ENCODE results near the gene TMEM87B. TPM values are rescaled to one million over a fixed set of nuclear protein-coding genes. Genes with fewer than 3 reads are reported as not detected.

TMEM87B gene
- total RNA-seq, 2 donors from 2014 or later: 21.5 to 60.7 TPM

DNA sequence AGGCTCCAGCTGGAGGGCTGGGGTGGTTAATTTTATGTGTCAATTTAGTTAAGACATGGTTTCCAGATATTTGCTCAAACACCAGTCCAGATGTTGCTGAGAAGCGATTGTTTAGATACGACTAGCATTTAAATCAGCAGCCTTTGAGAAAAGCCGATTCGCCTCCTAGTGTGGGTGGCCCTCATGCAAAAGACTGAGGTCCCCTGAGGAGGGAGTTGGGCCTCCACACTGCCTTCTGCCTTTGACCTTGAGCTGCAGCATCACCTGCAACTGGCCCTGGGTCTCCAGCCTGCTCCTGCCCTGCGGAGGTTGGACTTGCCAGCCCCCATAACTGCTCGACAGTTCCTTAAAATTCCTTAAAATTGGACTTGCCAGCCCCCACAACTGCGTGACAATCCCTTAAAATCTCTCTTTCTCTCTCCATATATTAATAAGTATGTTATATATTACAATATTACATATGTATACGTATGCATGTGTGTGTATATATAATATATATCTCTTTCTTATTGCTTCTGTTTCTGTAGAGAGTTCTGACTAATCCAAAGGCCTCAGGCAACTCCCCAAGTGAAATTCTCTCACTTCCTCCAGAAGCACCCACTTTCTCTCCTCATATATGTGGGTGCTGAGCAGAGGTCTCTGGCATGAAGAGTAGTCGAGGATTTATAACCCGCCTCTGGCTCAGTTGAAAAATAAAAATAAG is 97.6 kb downstream of the TMEM87B start:
- no peak for TF ChIP-seq POLR2A (IDR thresholded peaks at IDR 0.05)
- TF ChIP-seq POLR2AphosphoS5 (IDR thresholded peaks at IDR 0.05): no peak
- TF ChIP-seq, protein P1, sequence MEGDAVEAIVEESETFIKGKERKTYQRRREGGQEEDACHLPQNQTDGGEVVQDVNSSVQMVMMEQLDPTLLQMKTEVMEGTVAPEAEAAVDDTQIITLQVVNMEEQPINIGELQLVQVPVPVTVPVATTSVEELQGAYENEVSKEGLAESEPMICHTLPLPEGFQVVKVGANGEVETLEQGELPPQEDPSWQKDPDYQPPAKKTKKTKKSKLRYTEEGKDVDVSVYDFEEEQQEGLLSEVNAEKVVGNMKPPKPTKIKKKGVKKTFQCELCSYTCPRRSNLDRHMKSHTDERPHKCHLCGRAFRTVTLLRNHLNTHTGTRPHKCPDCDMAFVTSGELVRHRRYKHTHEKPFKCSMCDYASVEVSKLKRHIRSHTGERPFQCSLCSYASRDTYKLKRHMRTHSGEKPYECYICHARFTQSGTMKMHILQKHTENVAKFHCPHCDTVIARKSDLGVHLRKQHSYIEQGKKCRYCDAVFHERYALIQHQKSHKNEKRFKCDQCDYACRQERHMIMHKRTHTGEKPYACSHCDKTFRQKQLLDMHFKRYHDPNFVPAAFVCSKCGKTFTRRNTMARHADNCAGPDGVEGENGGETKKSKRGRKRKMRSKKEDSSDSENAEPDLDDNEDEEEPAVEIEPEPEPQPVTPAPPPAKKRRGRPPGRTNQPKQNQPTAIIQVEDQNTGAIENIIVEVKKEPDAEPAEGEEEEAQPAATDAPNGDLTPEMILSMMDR (IDR thresholded peaks at IDR 0.05): no peak
- intact Hi-C loops (cut with DNase I): no loop called here
- no peak overlapping the region for H3K27ac ChIP-seq
- no peaks in the 10 kb centered on the region for H3K4me1 ChIP-seq (replicated peaks)
- no peak for DNase-seq (ENCODE audit: low spot score)
- no peaks in the 10 kb centered on the region for H3K9me3 ChIP-seq
- H3K27me3 ChIP-seq (replicated peaks; ENCODE audit: insufficient read depth): no peaks in the 10 kb centered on the region
- H3K36me3 ChIP-seq: no peaks in the 10 kb centered on the region
- H3K4me3 ChIP-seq: no peak overlapping the region
- 92% methylated on average over 10 of the region's 10 CpGs for WGBS

DNA sequence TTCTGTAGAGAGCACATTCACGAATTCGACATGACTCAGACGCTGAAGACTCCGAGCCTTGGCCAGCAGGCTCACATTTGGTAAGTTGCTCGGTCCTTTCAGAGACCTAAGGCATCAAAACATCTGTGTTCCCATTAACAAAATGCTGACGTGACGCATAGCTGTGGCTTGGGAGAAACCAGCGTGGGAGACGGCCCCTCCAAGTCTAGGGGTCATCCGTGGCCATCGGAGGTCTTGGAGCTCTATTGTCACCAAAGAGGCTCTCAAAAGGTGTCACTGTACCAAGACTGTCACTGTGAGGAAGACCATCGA is 98.1 kb downstream of the TMEM87B start:
- intact Hi-C loops (cut with DNase I): no loop called here
- no peaks in the 10 kb centered on the region for H3K4me1 ChIP-seq (replicated peaks)
- no peaks in the 10 kb centered on the region for H3K36me3 ChIP-seq
- no peaks in the 10 kb centered on the region for H3K9me3 ChIP-seq
- H3K4me3 ChIP-seq: no peak overlapping the region
- H3K27ac ChIP-seq: no peak overlapping the region
- TF ChIP-seq, protein P1 (IDR thresholded peaks at IDR 0.05): no peak
- TF ChIP-seq POLR2A (IDR thresholded peaks at IDR 0.05) (no peak), POLR2AphosphoS5 (IDR thresholded peaks at IDR 0.05) (no peak)
- 95% methylated on average over 12 of the region's 12 CpGs for WGBS
- no peaks in the 10 kb centered on the region for H3K27me3 ChIP-seq (replicated peaks; ENCODE audit: insufficient read depth)
- no peak for DNase-seq (ENCODE audit: low spot score)

DNA sequence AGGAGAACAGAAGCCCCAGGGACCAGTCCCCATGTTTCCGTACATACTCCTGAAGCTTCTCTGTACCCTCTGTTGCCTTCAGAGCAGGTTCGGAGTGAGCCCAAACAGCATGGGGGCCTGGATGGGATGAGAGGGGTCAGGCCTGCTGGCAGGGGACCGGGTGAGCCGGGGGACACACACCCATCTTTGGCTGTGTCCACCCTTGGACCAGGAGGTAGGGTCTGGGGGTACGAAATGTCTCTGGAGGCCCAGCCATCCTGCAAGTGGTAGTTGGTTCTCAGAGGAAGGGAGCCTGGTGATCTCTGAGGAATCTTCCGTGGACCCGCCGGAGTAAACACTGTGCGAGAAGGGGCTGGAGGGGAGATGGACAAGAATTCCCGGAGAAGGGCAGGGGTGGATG is 98.4 kb downstream of the TMEM87B start:
- TF ChIP-seq POLR2A (IDR thresholded peaks at IDR 0.05): no peak
- no peak for TF ChIP-seq POLR2AphosphoS5 (IDR thresholded peaks at IDR 0.05)
- TF ChIP-seq, protein P1 (IDR thresholded peaks at IDR 0.05): no peak
- Histone ChIP-seq H3K27me3 (replicated peaks; ENCODE audit: insufficient read depth) (no peaks in the 10 kb centered on the region), H3K4me1 (replicated peaks) (no peaks in the 10 kb centered on the region), H3K4me3 (no peak overlapping the region), H3K36me3 (no peaks in the 10 kb centered on the region), H3K27ac (no peak overlapping the region), H3K9me3 (no peaks in the 10 kb centered on the region)
- DNase-seq (ENCODE audit: low spot score): no peak
- intact Hi-C loops (cut with DNase I): no loop called here
- WGBS: 98% methylated on average over 10 of the region's 10 CpGs

DNA sequence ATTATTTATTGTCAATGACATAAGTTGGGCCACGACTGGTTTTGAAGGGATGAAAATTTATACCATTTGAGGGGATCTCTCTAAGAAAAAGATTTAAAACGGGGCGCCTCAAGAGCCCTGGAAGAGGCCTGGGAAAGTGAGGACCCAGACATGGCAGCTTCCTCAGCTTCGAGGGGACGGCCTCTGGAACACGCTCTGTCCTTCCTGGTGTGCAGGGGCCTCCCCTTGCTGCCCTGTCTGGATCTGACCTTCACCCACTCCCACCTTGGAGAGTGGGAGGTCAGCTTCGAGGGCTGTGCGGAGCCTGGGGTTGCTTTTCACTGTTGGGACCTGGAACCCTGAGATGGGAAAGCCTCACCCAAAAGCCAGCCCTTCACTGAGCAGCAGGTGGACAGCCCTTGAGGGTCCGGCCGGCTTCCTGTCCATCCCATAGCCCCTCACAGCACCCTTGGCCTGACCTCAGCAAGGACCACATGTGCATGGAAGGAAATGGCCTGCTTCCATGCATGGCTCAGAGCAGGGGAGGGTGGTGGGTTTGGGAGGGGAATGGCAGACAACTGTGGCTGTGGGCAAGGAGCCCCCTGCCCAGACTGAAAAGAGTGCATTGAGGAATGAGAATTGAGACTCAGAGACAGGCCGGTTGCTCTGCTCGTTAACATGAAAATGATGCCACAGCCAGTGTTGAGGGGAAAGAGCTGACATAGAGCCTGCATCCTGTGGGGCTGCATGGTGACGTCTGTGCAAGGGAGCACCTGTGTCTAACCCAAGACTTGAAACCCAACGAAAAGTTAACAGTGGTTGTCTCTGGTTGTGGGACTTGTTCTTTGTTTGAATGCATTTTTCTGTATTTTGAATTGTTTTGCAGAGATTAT is 99.4 kb downstream of the TMEM87B start:
- Histone ChIP-seq H3K4me1 (replicated peaks) (no peaks in the 10 kb centered on the region), H3K27ac (no peak overlapping the region), H3K4me3 (no peak overlapping the region), H3K27me3 (replicated peaks; ENCODE audit: insufficient read depth) (no peaks in the 10 kb centered on the region), H3K36me3 (no peaks in the 10 kb centered on the region), H3K9me3 (no peaks in the 10 kb centered on the region)
- TF ChIP-seq, protein P1 (IDR thresholded peaks at IDR 0.05): no peak
- TF ChIP-seq POLR2A (IDR thresholded peaks at IDR 0.05): no peak
- no peak for TF ChIP-seq POLR2AphosphoS5 (IDR thresholded peaks at IDR 0.05)
- WGBS: 84% methylated on average over 14 of the region's 14 CpGs
- intact Hi-C loops (cut with DNase I): no loop called here
- DNase-seq (ENCODE audit: low spot score): no peak
